Amygdala (tissue), 56 donors: ENCODE data around the gene ZPBP2.
A peak's percentile ranks its signal among the peaks of the same experiment; 100 is the strongest.
"Not testable (repeated sequence)": the region's sequence is repeated elsewhere in the genome, so short reads cannot be mapped to it uniquely, and the experiment has no call there.

Experiments used
- DNase-seq, 56 donors: peaks; one replicate each; lab custom pipeline; 2025; lab: John Stamatoyannopoulos, UW

ZPBP2 gene

DNA sequence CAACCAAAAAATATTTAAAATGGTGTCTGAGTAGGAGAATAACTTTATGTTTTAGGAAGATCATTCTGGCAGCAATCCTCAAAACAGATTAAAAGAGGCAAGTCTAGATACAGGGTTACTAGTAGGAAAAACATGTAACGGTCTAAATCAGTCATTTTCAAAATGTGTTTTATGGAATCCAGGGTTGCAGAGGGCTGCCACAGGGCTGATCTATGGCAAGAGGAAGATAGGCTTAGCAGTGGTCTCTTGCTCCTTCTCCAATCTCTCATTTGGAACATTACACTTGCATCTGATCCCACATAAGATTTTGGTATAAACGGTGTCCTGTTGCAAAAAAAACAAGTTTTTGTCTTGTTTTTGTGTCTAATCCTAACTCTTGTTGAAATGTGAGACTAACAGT lies 13.1 kb upstream of the ZPBP2 start:
- no peak for DNase-seq

DNA sequence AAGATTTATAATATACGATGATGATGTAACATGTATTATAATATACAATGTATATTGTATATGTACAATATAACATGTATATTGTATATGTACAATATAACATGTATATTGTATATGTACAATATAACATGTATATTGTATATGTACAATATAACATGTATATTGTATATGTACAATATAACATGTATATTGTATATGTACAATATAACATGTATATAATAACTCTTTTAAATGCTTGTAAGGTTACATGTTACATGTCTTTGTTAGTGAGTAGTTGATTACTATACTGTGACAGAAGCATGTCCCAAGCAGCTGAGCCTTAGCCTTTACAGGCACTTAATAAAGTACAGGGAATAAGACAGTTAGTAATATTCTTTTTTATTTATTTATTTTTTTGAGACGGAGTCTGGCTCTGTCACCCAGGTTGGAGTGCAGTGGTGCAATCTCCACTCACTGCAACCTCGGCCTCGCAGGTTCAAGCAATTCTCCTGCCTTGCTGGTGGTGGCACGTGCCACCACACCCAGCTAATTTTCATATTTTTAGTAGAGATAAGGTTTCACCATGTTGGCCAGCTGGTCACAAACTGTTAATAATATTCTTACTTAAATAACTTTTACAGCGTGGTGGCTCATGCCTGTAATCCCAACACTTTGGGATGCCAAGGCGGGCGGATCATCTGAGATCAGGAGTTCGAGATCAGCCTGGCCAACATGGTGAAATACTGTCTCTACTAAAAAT lies 11.9 kb upstream of the ZPBP2 start:
- DNase-seq = not testable (repeated sequence)

- no peak for DNase-seq
Observed at GRCh38 chr17:39861235-39861634, 6.8 kb upstream of the ZPBP2 start.

DNA sequence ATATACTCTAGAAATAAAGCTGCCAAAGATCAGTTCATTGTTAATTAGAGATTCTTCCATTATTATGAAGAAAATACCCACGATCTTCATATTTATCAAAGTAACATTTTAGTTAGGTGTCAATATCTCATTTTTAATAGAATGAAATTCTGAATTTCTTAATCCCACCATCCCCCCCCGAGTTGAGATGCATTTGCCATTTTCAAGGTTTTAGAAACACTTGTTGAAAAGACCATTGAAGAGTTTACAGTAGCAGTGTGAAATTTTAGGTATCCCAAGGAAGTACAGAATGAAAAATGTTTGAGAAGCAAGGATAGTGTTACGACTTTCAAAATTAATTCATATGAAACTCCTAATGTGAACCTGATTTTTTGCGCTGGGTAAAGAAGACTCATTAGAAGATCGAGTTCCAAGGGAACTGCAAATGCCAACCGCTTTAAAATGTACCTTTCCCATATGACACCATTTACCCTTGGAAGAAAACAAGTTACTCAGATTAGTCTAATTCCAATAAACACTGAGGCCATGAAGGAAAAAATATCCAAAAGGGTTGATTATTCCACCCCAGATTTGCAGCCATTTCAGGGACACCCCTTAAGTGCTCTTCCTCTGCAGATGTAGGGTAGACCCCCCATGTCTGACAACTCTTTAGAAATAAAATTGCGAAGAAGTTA lies 4.6 kb upstream of the ZPBP2 start:
- DNase-seq = no peak

GRCh38 chr17:39863918-39864746 lies 3.9 kb upstream of the ZPBP2 start, which contains the start of gene IKZF3:
Gene IKZF3 (minus strand): TSS chr17:39864312. CDS start chr17:39864126, 186 bp downstream.
- DNase-seq = peak in 4 of 56 donors; percentile 0 to 22 (median 6)

DNA sequence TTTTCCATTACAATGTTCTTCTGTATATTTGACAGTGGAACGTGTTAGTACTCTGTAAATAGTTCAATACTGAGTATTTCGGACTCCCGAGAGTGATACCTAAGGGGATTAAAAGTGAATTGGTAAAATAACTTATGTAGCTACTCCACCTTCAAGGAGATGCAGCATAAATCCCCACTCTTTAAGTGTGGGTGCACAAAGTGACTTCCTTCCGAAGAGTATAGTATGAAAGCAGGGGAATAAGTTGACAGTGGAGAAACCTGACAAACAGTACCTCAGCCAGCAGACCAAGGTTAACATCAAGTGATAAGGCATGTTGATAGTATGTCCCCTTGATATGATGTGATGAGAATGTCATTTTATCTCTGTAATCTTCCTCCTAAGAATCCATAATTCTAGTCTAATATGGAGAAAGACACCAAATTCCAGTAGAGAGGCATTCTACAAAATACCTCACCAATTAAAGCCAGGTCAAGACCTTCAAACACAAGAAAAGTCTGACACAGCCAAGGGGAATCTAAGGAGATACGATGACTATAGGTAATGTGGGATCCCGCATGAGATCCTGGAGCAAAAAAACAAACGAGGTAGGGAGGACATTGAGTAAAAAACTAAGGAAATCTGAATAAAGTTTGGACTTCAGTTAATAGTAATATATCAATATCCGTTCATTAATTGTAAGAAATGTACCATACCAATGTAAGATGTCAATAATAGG lies 1.8 kb upstream of the ZPBP2 start:
- no peak for DNase-seq

DNA sequence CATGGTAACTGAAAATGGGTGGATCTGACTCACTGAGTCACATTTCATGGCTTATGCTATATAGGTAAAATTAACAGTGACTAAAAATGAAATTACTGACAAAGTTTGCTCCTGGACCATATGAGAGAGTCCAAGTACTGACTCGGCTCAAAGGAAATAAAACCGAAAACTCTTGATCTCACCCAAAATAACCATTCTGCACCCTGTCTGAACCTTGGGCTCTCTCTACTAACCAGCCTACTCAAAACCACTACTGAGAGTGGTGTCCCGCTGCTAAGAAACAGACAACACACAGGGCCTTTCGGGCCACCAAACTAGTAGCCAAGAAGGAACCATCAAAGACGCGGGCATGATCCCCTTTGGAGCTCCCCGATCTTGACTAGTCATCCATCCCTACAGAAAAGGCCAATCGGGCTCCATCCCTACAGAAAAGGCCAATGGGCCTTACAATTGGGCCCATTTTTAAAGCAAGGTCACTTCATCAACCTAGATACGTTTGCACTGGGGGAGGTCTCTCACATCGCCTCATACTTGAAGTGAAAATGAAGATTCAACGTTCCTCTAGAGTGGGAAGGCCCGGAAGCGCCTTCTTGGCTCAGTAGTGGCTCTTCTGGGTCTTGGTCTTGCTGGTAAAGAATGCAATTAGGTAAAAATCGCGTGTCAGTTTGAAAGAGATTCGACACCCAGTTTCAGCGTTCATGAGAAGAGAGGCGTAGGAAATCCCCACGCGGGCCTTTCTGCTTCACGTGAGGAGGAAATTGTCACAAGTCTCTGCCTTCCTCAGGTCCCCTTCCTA lies 720 bp upstream of the ZPBP2 start:
- DNase-seq = no peak

DNA sequence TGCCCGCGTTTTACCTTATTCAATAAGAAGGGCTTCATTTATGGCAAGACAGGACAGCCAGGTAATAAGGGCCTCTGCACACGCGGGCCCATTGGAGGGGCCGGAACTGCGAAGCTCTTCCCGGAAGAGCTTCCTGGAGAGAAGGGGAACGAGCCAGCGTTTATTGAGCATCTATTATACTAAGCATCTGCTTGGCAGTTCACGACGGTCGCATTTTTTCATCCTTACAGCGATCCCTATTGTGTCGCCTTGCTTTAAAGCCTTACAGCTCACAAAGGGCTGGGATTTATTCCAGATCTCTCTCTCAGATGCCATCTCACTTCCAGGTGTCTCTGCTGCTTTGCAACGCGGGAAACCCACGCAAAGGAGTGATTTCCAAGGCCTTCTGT lies 546 bp downstream of the ZPBP2 start:
- DNase-seq = no peak

- DNase-seq = no peak
Observed at GRCh38 chr17:39870776-39871175, 2.8 kb downstream of the ZPBP2 start.

DNA sequence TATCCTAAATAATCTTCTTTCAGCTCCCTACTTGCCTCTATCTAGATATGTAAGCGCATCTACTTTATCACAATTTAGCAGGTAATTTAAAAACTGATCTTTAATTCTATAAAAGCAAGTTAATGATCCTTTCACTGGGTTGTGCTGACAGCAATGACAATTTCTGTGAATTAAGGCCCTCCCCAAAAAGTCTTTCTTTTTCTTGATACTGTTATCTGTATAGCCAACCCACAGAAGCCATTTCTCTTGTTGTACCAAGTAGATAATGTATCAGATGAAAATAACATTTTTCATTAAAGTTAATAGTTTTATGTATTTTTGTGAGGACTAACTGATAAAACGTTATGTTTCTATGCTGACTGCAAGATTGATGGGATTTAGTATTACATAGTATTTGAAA lies 3.8 kb downstream of the ZPBP2 start:
- no peak for DNase-seq

- no peak for DNase-seq
Observed at GRCh38 chr17:39872751-39873150, 4.7 kb downstream of the ZPBP2 start.

GRCh38 chr17:39886102-39886501 lies 18.1 kb downstream of the ZPBP2 start:
- not testable (repeated sequence) for DNase-seq

DNA sequence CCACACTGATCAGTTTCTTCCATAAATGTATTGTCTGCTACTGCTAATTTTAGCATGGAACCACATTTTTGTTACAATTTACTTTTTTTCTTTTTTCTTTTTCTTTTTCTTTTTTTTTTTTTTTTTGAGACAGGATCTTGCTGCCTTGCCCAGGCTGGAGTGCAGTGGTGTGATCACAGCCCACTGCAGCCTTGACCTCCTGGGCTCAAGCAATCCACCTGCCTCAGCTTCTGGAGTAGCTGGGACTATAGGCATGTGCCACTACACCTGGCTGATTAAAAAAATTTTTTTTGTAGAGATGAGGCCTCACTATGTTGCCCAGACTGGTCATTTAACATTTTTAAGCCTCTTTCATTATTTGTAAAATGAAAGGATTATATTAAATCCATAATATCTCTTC lies 19.1 kb downstream of the ZPBP2 start:
- DNase-seq = no peak

GRCh38 chr17:39889200-39889599 lies 21.2 kb downstream of the ZPBP2 start:
- DNase-seq = no peak

GRCh38 chr17:39894681-39895376 lies 26.8 kb downstream of the ZPBP2 start:
- DNase-seq = no peak

DNA sequence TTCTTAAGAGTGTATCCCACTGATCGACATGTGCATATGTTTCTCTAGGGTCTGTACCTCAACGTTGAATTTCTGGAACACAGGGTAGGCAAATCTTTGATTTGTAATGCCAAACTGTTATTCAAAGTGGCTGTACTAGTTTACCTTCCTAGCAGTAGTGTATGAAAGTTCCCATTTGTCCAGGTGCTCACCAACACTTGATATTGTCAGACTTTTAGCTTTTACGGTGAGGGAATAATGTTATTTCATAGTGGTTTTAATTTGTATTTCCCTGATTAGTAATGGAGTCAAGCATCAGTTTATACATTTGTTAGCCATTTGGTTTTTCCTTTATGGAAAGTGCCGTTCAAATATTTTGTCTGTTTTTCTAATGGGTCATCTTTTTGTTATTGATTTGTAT lies 30.1 kb downstream of the ZPBP2 start:
- no peak for DNase-seq

DNA sequence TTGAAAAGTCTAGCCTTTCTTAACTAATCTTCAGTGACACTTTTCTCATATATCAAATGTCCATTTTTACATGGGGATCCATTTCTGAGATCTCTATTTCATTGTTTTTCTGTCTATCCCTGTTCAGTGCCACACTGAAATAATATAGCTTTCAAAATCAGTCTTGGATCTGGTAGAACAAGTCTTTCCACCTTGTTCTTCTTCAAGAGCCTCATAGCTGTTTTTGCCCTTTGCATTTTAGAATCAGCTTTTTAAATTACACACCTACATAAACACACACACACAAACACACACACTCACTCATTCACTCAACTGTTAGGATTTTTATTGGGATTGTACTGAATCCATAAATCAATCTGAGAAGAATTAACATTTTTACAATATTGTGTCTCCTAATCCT lies 31.2 kb downstream of the ZPBP2 start:
- DNase-seq = no peak

DNA sequence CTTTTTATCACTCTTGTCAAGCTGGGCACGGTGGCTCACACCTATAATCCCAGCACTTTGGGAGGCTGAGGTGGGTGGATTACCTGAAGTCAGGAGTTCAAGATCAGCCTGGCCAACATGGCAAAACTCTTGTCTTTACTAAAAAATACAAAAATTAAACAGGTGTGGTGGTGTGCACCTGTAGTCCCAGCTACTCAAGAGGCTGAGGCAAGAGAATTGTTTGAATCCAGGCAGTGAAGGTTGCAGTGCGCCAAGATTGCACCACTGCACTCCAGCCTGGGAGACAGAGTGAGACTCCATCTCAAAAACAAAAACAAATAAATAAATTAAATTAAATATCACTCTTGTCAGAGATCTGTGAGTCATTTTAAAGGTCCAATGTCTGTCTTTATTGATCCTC lies 34.0 kb downstream of the ZPBP2 start:
- not testable (repeated sequence) for DNase-seq
